Neural cell (in vitro differentiated cells): Measurements from ENCODE around the gene NF1. TPM values are rescaled to one million over a fixed set of nuclear protein-coding genes. Genes with fewer than 3 reads are reported as not detected.

Source experiments
- H2AFZ ChIP-seq: fragments of 200-600, 300-800 bp; sonication (generic), shearing (Covaris generic); 2 replicates; pipeline ENCODE4 v1.6.0; 2014; ENCODE audit warnings: low read depth, mild to moderate bottlenecking, antibody characterized with exemption, low read length, moderate library complexity
- H3F3A ChIP-seq: fragments of 200-600 bp; shearing (Covaris generic); 2 replicates; pipeline ENCODE4 v1.6.1; 2016; ENCODE audit warnings: mild to moderate bottlenecking, moderate library complexity, mixed read lengths, antibody characterized with exemption, low read length; ENCODE audit not compliant: insufficient read depth, poor library complexity, severe bottlenecking
- H3K27ac ChIP-seq: fragments of 200-600, 300-800 bp; sonication (generic), shearing (Covaris generic); 2 replicates; pipeline ENCODE4 v1.5.1; 2014; ENCODE audit warnings: mild to moderate bottlenecking, low read length, moderate library complexity
- H3K27me3 ChIP-seq: fragments of 300-800, 200-600 bp; sonication (generic), shearing (Covaris generic); 2 replicates; pipeline ENCODE4 v1.6.0; 2014; ENCODE audit warnings: mild to moderate bottlenecking, low read depth, low read length, moderate library complexity; ENCODE audit not compliant: insufficient read depth
- H3K36me3 ChIP-seq: fragments of 300-800, 200-600 bp; sonication (generic), shearing (Covaris generic); 2 replicates; pipeline ENCODE4 v1.5.1; 2014; ENCODE audit warnings: mild to moderate bottlenecking, antibody characterized with exemption, low read length, moderate library complexity; ENCODE audit not compliant: insufficient read depth
- H3K4me2 ChIP-seq: fragments of 300-800, 200-600 bp; sonication (generic), shearing (Covaris generic); 2 replicates; pipeline ENCODE4 v1.6.0; 2014; ENCODE audit warnings: mild to moderate bottlenecking, low read length
- H3K4me3 ChIP-seq: fragments of 300-800, 200-600 bp; sonication (generic), shearing (Covaris generic); 2 replicates; pipeline ENCODE4 v1.5.1; 2014; ENCODE audit warnings: mild to moderate bottlenecking, low read length, moderate library complexity
- H3K79me2 ChIP-seq: fragments of 200-600 bp; shearing (Covaris generic); replicated peaks from 2 replicates; pipeline ENCODE4 v1.6.0; 2014; ENCODE audit warnings: mild to moderate bottlenecking, low read length, moderate library complexity; ENCODE audit not compliant: insufficient read depth
- H3K9ac ChIP-seq: fragments of 300-800, 200-600 bp; sonication (generic), shearing (Covaris generic); 2 replicates; pipeline ENCODE4 v1.6.1; 2016; ENCODE audit warnings: mild to moderate bottlenecking, low read length, mixed read lengths
- H3K9me2 ChIP-seq: fragments of 200-600 bp; shearing (Covaris generic); 2 replicates; pipeline ENCODE4 v1.6.1; 2016; ENCODE audit warnings: mild to moderate bottlenecking, low read length, mixed read lengths; ENCODE audit not compliant: insufficient read depth
- H3K9me3 ChIP-seq: fragments of 200-600, 300-800 bp; sonication (generic), shearing (Covaris generic); 2 replicates; pipeline ENCODE4 v1.6.1; 2016; ENCODE audit warnings: mild to moderate bottlenecking, mixed run types, low read length, moderate library complexity, mixed read lengths
- H4K20me1 ChIP-seq: fragments of 200-600 bp; shearing (Covaris generic); 2 replicates; pipeline ENCODE4 v1.6.1; 2016; ENCODE audit warnings: mild to moderate bottlenecking, mixed run types; ENCODE audit not compliant: insufficient read depth
- CTCF ChIP-seq: fragments of 450-650 bp; IDR thresholded peaks from 2 replicates; pipeline ENCODE4 v1.5.1; 2014; ENCODE audit warnings: antibody characterized with exemption, mild to moderate bottlenecking, moderate library complexity; ENCODE audit not compliant: poor library complexity, severe bottlenecking
- EP300 ChIP-seq: fragments of 450-650 bp; conservative IDR thresholded peaks from 2 replicates; pipeline ENCODE4 v1.6.1; 2014; ENCODE audit warnings: antibody characterized with exemption, mild to moderate bottlenecking, moderate library complexity; ENCODE audit not compliant: poor library complexity, severe bottlenecking
- EZH2 ChIP-seq: fragments of 200-600, 300-800 bp; shearing (Covaris generic), sonication (generic); IDR thresholded peaks from 2 replicates; pipeline ENCODE4 v1.6.1; 2014; ENCODE audit warnings: antibody characterized with exemption, low read length, borderline replicate concordance, mild to moderate bottlenecking; ENCODE audit not compliant: insufficient read depth, poor library complexity, severe bottlenecking
- MXI1 ChIP-seq: fragments of 450-650 bp; conservative IDR thresholded peaks from 2 replicates; pipeline ENCODE4 v1.6.1; 2014; ENCODE audit warnings: antibody characterized with exemption, mild to moderate bottlenecking; ENCODE audit not compliant: poor library complexity, severe bottlenecking
- POLR2AphosphoS5 ChIP-seq: IDR thresholded peaks from 2 replicates; pipeline ENCODE4 v1.6.1; 2012
- RAD21 ChIP-seq: fragments of 450-650 bp; conservative IDR thresholded peaks from 2 replicates; pipeline ENCODE4 v1.6.1; 2014; ENCODE audit warnings: antibody characterized with exemption, mild to moderate bottlenecking, moderate library complexity
- REST ChIP-seq: IDR thresholded peaks from 2 replicates; pipeline ENCODE4 v1.6.1; 2012; ENCODE audit warnings: borderline replicate concordance
- SMC3 ChIP-seq: fragments of 450-650 bp; conservative IDR thresholded peaks from 2 replicates; pipeline ENCODE4 v1.6.1; 2014; ENCODE audit warnings: antibody characterized with exemption, mild to moderate bottlenecking, moderate library complexity; ENCODE audit not compliant: poor library complexity
- TAF1 ChIP-seq: IDR thresholded peaks from 2 replicates; pipeline ENCODE4 v1.6.1; 2012; ENCODE audit warnings: low read depth
- polyA plus RNA-seq: library from polyadenylated mRNA; depleted of rRNA; stranded (reverse); fragments of >200 nt; gene quantifications from 2 replicates; pipeline ENCODE4 v1.2.3, GENCODE V29; 2014

The NF1 gene
- polyA plus RNA-seq, 1 donor from 2014 or later: 22.4 TPM

GRCh38 chr17:31134576-31134975, 39.8 kb downstream of the NF1 start:
- Histone ChIP-seq H2AFZ (no peak overlapping the region), H3K9ac (no peak overlapping the region), H3K9me3 (no peaks in the 10 kb centered on the region), H3K27me3 (no peaks in the 10 kb centered on the region), H3K36me3 (peaks cover 4% of the 10 kb centered on the region), H3K4me3 (no peak overlapping the region), H3K27ac (no peak overlapping the region), H3F3A (no peaks in the 10 kb centered on the region), H4K20me1 (no peaks in the 10 kb centered on the region), H3K79me2 (peaks cover 35% of the 10 kb centered on the region), H3K9me2 (no peaks in the 10 kb centered on the region), H3K4me2 (no peak overlapping the region)
- TF ChIP-seq SMC3 (no peak), POLR2AphosphoS5 (no peak), RAD21 (no peak), CTCF (no peak), MXI1 (no peak), EZH2 (no peak), REST (no peak), EP300 (no peak), TAF1 (no peak)

GRCh38 chr17:31136319-31136718, 41.5 kb downstream of the NF1 start:
- H3K27me3 ChIP-seq: no peaks in the 10 kb centered on the region
- H3K27ac ChIP-seq: no peak overlapping the region
- H3K79me2 ChIP-seq: peaks cover 33% of the 10 kb centered on the region
- H3K9ac ChIP-seq: no peak overlapping the region
- H4K20me1 ChIP-seq: no peaks in the 10 kb centered on the region
- no peaks in the 10 kb centered on the region for H3K9me2 ChIP-seq
- H3K4me2 ChIP-seq: no peak overlapping the region
- no peak overlapping the region for H3K4me3 ChIP-seq
- H3F3A ChIP-seq: no peaks in the 10 kb centered on the region
- TF ChIP-seq EZH2 (no peak), SMC3 (no peak), MXI1 (no peak), EP300 (no peak), TAF1 (no peak), CTCF (no peak), POLR2AphosphoS5 (no peak), REST (no peak)
- H3K9me3 ChIP-seq: no peaks in the 10 kb centered on the region
- H2AFZ ChIP-seq: no peak overlapping the region
- H3K36me3 ChIP-seq: peaks cover 5% of the 10 kb centered on the region
